Lung (tissue), 12 donors: ENCODE measurements around the gene RPS6KA2. TPM values are rescaled to one million over a fixed set of nuclear protein-coding genes. Genes with fewer than 3 reads are reported as not detected.

Experiments
- ATAC-seq: fragments of 200-7000 bp; cut with Tn5 transposase; one replicate; pipeline ENCODE4 v1.9.1; 2020; ENCODE audit warnings: moderate number of reproducible peaks; ENCODE audit not compliant: insufficient read depth, low FRiP score
- DNase-seq, 3 donors: peaks; one replicate each; pipeline ENCODE4 v3.0.0-alpha.2; 2013 to 2017
- H3K27ac ChIP-seq, 2 donors: one replicate each; pipeline ENCODE4 v1.5.1; 2013; ENCODE audit warnings: mild to moderate bottlenecking in 2 of 2, moderate library complexity in 2 of 2, control low read depth in 1 of 2, inconsistent platforms in 1 of 2, low read depth in 1 of 2, low read length in 1 of 2
- H3K27me3 ChIP-seq, 3 donors: one replicate each; pipeline ENCODE4 v1.5.1; 2013; ENCODE audit warnings: low read length in 2 of 3; ENCODE audit not compliant: control insufficient read depth in 3 of 3, insufficient read depth in 3 of 3
- H3K36me3 ChIP-seq, 4 donors: one replicate each; pipeline ENCODE4 v1.5.1; 2013; ENCODE audit warnings: low read length in 4 of 4, mild to moderate bottlenecking in 1 of 4, moderate library complexity in 1 of 4; ENCODE audit not compliant: control insufficient read depth in 4 of 4, insufficient read depth in 4 of 4
- H3K4me1 ChIP-seq, 5 donors: one replicate each; pipeline ENCODE4 v1.5.1; 2013; ENCODE audit warnings: low read length in 5 of 5, mild to moderate bottlenecking in 2 of 5, moderate library complexity in 1 of 5; ENCODE audit not compliant: control insufficient read depth in 5 of 5, insufficient read depth in 5 of 5
- H3K4me3 ChIP-seq: one replicate; pipeline ENCODE4 v1.5.1; 2013; ENCODE audit warnings: mild to moderate bottlenecking, control low read depth, moderate library complexity
- H3K9ac ChIP-seq, 2 donors: one replicate each; pipeline ENCODE4 v1.5.1; 2013; ENCODE audit warnings: low read length in 2 of 2, control low read depth in 1 of 2; ENCODE audit not compliant: insufficient read depth in 1 of 2
- H3K9me3 ChIP-seq, 4 donors: one replicate each; pipeline ENCODE4 v1.5.1; 2013; ENCODE audit warnings: low read length in 3 of 4, mild to moderate bottlenecking in 1 of 4, moderate library complexity in 1 of 4; ENCODE audit not compliant: control insufficient read depth in 4 of 4, insufficient read depth in 3 of 4
- CTCF ChIP-seq: IDR thresholded peaks from 2 replicates; pipeline ENCODE4 v1.5.1; 2012; ENCODE audit warnings: mild to moderate bottlenecking; ENCODE audit errors: control extremely low read depth, extremely low read depth
- WGBS, 2 donors: extraction: QIAGEN DNeasy Blood & Tissue Kit; methylation state at CpG; one replicate each; pipeline ENCODE4 v1.1.7; 2013; 5-methylcytosine and 5-hydroxymethylcytosine counted together
- polyA plus RNA-seq, 2 donors: library from polyadenylated mRNA; stranded (reverse); fragments of 200-250 nt; gene quantifications; one replicate each; pipeline ENCODE4 v1.2.1, GENCODE V29; 2013
- total RNA-seq, 2 donors: library from RNA; depleted of rRNA in 1 of 2; stranded (reverse); fragments of >200 nt in 1 of 2; gene quantifications; one replicate each; pipeline ENCODE4 v1.2.1, GENCODE V29; 2014 to 2021
- donor health status: control.
- donor health status: control.
- donor health status: Bipolar disorder and iron deficiency.
- donor health status: healthy.
- donor health status: DM: yes; HTN: yes; CAD: no.

RPS6KA2 gene
- total and polyA plus RNA-seq, 4 donors, result 61.9 to 185 (median 105) TPM

GRCh38 chr6:166650047-166650446 is 23.0 kb upstream of the RPS6KA2 start:
- peaks cover 0 to 12% (median under 1%) of the 10 kb centered on the region in 3 donors for H3K27me3 ChIP-seq
- WGBS, 2 donors, result 80 to 82% methylated on average over 3 of the region's 3 CpGs
- no peaks in the 10 kb centered on the region for H3K36me3 ChIP-seq
- no peak for TF ChIP-seq CTCF
- peaks cover 0 to 4% (median 0%) of the 10 kb centered on the region in 4 donors for H3K9me3 ChIP-seq
- no peak overlapping the region for H3K9ac ChIP-seq
- ATAC-seq, result no peak
- H3K27ac ChIP-seq, result no peak overlapping the region
- no peaks in the 10 kb centered on the region for H3K4me1 ChIP-seq
- DNase-seq, result no peak
- no peak overlapping the region for H3K4me3 ChIP-seq

GRCh38 chr6:166648846-166649245 is 21.8 kb upstream of the RPS6KA2 start:
- Histone ChIP-seq H3K27ac (no peak overlapping the region), H3K27me3 (peaks cover 0 to 9% (median 0%) of the 10 kb centered on the region in 3 donors), H3K36me3 (no peaks in the 10 kb centered on the region), H3K4me1 (no peaks in the 10 kb centered on the region), H3K9ac (no peak overlapping the region), H3K9me3 (peaks cover 0 to 4% (median under 1%) of the 10 kb centered on the region in 4 donors), H3K4me3 (no peak overlapping the region)
- ATAC-seq, result no peak
- DNase-seq, result no peak
- WGBS, 2 donors, result 88 to 89% methylated on average over 9 of the region's 9 CpGs
- TF ChIP-seq CTCF, result no peak

- no peak for ATAC-seq
Measured at GRCh38 chr6:166647896-166648295, 20.8 kb upstream of the RPS6KA2 start.

More at GRCh38 chr6:166647896-166648295, 20.8 kb upstream of the RPS6KA2 start:
- no peak overlapping the region for H3K9ac ChIP-seq
- H3K9me3 ChIP-seq, result peaks cover 0 to 4% (median under 1%) of the 10 kb centered on the region in 4 donors
- no peak for DNase-seq
- H3K27me3 ChIP-seq, result peaks cover 0 to 8% (median 0%) of the 10 kb centered on the region in 3 donors
- H3K36me3 ChIP-seq, result no peaks in the 10 kb centered on the region
- H3K4me3 ChIP-seq, result no peak overlapping the region
- 96 to 98% methylated on average over 11 of the region's 11 CpGs for WGBS, 2 donors
- no peaks in the 10 kb centered on the region for H3K4me1 ChIP-seq
- H3K27ac ChIP-seq, result no peak overlapping the region
- TF ChIP-seq CTCF, result no peak
